Skeletal muscle tissue (tissue), 1 donor: ENCODE measurements around the gene MIP. TPM values are rescaled to one million over a fixed set of nuclear protein-coding genes. Genes with fewer than 3 reads are reported as not detected.

Source experiments
- total RNA-seq: library from RNA; depleted of rRNA; stranded (reverse); fragments of >200 nt; gene quantifications from one replicate; pipeline ENCODE4 v1.2.3, GENCODE V29; 2014

MIP gene
- total RNA-seq, 1 donor from 2014 or later, result not detected

Other genes with a start within 250 kb of the MIP start
- gene RNF41, start 232.7 kb downstream of the MIP start, total RNA-seq, result 30.8 TPM
- gene NABP2, start 230.3 kb downstream of the MIP start, total RNA-seq, result 14.1 TPM
- not detected for gene SLC39A5, start 224.6 kb downstream of the MIP start, total RNA-seq
- gene ANKRD52, start 196.3 kb downstream of the MIP start, total RNA-seq, result 6.8 TPM
- 12.0 TPM for gene COQ10A, start 187.7 kb downstream of the MIP start, total RNA-seq
- 137 TPM for gene CS, start 154.3 kb downstream of the MIP start, total RNA-seq
- 25.1 TPM for gene CNPY2, start 138.7 kb downstream of the MIP start, total RNA-seq
- gene PAN2, start 120.7 kb downstream of the MIP start, total RNA-seq, result 19.3 TPM
- gene IL23A, start 115.8 kb downstream of the MIP start, total RNA-seq, result not detected
- gene STAT2, start 94.5 kb downstream of the MIP start, total RNA-seq, result 85.6 TPM
- gene APOF, start 91.8 kb downstream of the MIP start, total RNA-seq, result not detected
- gene TIMELESS, start 5.2 kb downstream of the MIP start, total RNA-seq, result 5.2 TPM
- 2.1 TPM for gene SPRYD4, start 13.9 kb upstream of the MIP start, total RNA-seq
- not detected for gene GLS2, start 33.5 kb upstream of the MIP start, total RNA-seq
- 12.5 TPM for gene RBMS2, start 67.2 kb upstream of the MIP start, total RNA-seq
- 18.8 TPM for gene BAZ2A, start 175.7 kb upstream of the MIP start, total RNA-seq
- 580 TPM for gene ATP5F1B, start 191.3 kb upstream of the MIP start, total RNA-seq
- gene PTGES3, start 233.6 kb upstream of the MIP start, total RNA-seq, result 85.1 TPM